NCI-H2107 treated with DMSO at 0.1 percent for 48 hours (cell line): ENCODE results near the gene MED9.
"Not testable (repeated sequence)": the region's sequence is repeated elsewhere in the genome, so short reads cannot be mapped to it uniquely, and the experiment has no call there.

Experiments
- DNase-seq: peaks from one replicate; lab custom pipeline; 2025; ENCODE audit not compliant: unreplicated experiment; lab: John Stamatoyannopoulos, UW

Gene MED9

DNA sequence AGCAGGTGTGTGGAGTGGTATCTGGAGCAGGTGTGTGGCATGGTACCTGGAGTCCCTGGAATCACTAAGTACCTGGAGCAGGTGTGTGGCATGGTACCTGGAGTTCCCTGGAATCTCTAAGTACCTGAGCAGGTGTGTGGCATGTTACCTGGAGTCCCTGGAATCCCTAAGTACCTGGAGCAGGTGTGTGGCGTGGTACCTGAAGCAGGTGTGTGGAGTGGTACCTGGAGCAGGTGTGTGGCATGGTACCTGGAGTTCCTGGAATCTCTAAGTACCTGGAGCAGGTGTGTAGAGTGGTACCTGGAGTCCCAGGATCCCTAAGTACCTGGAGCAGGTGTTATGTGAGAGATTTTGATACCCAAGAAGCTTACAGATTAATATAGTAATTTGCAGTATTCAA, 22.1 kb upstream of the MED9 start:
- not testable (repeated sequence) for DNase-seq

GRCh38 chr17:17455173-17455572, 21.6 kb upstream of the MED9 start:
- no peak for DNase-seq

GRCh38 chr17:17456251-17456650, 20.5 kb upstream of the MED9 start:
- no peak for DNase-seq

DNA sequence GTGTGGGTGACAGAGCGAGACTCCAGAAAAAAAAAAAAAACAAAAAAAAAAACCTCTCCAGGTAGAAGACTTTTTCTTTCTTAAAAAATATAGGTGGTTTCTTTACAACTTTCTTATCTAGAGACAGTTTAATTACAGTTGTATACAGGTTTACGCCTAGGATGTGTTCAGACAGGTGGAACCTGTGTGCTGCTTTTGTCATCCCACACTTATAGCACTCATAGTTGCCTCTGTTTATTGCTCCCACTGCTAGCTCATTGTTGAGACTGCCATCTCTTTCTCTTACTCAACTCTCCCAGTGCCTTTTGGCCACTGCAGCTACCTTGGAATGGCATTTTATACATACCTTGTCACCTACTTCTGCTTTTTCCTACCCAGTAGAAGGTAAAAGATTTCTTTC, 19.1 kb upstream of the MED9 start:
- DNase-seq, result no peak

DNA sequence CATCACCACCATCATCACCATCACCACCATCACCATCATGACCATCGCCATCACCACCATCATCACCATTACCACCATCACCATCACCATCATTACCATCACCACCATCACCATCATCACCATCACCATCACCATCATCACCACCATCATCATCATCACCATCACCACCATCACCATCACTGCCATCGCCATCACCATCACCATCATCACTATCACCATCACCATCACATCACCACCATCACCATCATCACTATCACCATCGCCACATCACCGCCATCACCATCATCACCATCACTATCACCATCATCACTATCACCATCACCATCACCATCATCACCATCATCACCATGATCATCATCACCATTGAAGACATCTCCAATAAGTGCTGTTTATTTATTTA, 16.8 kb upstream of the MED9 start:
- no peak for DNase-seq

DNA sequence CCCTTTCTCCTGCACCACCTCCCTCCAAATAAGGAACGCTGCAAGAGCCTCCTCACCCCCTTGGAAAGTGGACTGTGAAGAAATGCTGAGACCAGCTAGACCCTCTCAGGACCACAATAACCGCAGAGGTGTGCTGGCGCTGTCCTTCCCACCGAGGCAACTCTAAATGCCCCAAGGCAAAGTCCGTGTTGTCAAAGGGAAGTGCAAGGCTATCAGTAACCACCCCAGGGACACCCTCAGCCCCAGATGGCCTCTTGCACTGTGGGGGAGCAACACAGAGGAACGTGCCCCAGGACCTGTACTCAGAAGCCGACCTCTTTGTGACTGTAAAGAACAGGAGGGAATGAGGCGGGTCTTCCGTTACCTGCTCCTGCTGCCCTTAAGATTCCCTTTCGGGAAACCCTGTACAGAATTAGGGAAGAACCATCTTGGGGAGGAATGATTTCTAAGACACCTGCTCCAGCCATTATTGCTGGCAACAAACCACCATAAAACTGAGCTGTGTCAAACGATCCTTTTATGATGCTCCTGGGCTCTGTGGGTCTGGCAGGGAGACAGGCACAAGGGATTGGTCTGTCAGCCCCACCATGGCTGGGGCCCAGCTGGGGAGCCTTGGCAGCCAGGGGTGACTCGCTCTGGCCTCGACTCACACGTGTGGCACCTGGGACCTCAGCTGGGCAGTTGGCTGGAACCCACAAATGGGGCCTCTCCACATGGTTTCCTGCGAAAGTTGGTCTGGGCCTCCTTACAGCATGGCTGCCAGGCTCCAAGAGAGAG, 14.6 kb upstream of the MED9 start:
- DNase-seq, result no peak

- no peak for DNase-seq
Observed at GRCh38 chr17:17463821-17464220, 13.0 kb upstream of the MED9 start.

DNA sequence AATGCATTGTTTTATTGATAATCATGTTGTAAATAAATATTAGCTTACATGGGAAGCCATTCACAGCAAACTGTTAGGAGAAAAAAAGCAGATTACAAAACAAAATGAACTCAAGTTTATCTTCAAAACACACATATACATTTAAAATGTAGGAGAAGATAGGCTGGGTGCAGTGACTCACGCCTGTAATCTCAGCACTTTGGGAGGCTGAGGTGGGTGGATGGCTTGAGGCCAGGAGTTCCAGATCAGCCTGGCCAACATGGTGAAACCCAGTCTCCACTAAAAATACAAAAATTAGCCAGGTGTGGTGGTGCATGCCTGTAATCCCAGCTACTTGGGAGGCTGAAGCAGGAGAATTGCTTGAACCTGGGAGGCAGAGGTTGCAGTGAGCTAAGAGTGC, 10.9 kb upstream of the MED9 start:
- not testable (repeated sequence) for DNase-seq

DNA sequence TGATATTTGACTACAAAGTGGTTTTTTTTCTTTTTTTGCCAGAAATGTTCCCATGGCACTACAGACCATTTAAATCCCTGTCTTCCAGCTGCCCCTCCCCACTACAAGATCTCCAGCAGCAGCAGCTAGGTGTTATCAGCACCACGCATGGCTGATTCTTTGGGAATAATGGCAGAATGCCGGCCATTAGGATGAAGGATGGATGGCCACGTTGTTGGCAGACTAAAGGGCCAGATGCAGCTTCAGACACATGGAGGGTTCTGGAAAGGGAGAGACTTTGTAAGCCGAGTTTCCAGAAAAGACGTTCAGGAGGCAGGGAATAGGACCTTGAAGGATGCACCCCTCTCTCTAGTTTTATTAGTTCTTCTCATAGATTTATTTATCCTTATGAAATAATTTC, 10.3 kb upstream of the MED9 start:
- no peak for DNase-seq

- DNase-seq, result no peak
Observed at GRCh38 chr17:17467016-17467415, 9.8 kb upstream of the MED9 start.

DNA sequence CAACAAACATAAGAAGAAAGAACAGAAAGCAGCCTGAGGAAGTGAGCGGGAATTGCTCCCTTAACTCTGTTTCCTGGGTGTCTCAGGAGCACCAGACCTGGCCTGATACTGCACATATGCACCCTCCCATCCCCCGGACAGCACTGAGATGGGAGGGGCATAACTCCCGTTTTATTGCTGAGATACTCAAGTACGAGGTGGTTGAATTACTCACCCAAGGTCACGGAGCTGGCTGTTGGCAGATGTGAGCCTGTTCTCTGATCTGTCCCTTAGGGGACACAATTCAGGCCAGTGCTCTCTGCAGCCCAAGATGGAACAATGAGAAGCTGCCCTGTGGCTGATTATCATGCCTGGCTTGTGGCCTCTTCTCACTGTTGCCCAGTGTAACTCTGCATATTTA, 9.1 kb upstream of the MED9 start:
- no peak for DNase-seq

DNA sequence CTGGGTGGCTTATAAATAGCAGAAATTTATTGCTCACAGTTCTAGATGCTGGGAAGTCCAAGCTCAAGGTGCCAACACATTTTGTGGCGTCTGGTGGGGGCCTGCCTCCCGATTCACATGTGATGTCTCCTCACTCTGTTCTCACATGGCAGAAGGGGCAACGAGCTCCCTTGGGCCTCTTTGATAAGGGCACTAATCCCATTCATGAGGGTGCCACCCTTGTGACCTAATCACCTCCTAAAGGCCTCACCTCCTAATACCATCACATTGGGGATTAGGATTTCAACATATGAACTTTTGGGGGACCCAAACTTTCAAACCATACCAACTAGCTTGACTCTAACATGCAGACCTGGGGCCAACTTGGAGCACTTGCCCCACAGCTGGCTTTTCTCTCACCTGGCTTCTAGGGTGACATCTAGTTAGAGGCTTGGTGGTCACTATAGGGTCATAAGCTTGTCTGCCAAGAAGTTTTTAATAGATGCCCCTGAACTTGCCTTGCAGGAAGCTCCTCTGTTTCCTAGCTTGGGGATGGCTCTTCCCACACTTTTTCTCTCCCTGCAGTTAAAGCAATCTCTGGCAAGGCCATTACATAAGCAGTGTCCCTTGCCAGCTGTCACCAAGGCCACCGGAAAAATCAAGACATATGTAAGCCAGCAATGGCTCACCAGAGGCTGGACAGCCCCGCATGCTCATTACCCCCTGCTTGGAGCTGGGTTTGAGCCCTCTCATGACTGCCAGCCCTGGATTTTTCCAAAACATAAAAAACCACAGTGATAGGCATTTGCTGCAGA, 8.4 kb upstream of the MED9 start:
- no peak for DNase-seq

GRCh38 chr17:17469358-17469757, 7.4 kb upstream of the MED9 start:
- DNase-seq, result no peak

GRCh38 chr17:17469996-17470395, 6.8 kb upstream of the MED9 start:
- no peak for DNase-seq

GRCh38 chr17:17472333-17472920, 4.4 kb upstream of the MED9 start:
- peak; percentile 30 for DNase-seq

GRCh38 chr17:17474341-17474740, 2.5 kb upstream of the MED9 start:
- no peak for DNase-seq

- DNase-seq, result no peak
Observed at GRCh38 chr17:17479209-17479608, 2.4 kb downstream of the MED9 start.

- no peak for DNase-seq
Observed at GRCh38 chr17:17480593-17481148, 3.9 kb downstream of the MED9 start.

DNA sequence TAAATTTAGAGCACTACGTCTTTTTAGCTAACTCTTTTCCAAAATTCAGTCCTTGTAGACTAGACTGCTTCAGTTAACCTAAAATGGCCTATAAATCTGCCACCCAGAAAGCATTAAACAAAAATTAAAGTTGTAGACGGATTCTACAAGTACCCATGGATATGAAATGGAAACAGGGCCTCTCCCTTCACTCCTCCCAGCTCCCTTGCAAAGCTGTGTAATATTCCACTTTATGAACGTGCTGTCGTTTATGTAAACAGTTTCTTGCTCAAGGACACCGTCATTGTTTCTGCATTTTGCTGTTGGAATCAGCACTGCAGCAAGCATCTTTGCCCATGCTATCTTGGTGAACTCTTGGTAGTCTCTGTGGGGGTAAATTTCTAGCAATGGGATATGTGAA, 5.1 kb downstream of the MED9 start:
- DNase-seq, result no peak

- no peak for DNase-seq
Observed at GRCh38 chr17:17484451-17484899, 7.7 kb downstream of the MED9 start.

- no peak for DNase-seq
Observed at GRCh38 chr17:17485420-17485819, 8.6 kb downstream of the MED9 start.

DNA sequence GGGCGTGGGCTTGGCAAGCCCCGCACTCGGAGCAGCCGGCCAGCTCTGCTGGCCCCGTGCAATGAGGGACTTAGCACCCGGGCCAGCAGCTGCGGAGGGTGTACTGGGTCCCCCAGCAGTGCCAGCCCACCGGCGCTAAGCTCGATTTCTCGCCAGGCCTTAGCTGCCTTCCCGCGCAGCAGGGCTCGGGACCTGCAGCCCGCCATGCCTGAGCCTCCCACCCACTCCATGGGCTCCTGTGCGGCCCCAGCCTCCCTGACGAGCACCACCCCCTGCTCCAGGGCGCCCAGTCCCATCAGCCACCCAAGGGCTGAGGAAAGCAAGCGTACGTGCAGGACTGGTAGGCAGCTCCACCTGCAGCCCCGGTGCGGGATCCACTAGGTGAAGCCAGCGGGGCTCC, 9.6 kb downstream of the MED9 start:
- DNase-seq, result not testable (repeated sequence)
